Naive thymus-derived CD4-positive, alpha-beta T cell (primary cell): ENCODE measurements around the gene TMTC2. TPM values are rescaled to one million over a fixed set of nuclear protein-coding genes. Genes with fewer than 3 reads are reported as not detected.

Source experiments
- ATAC-seq: fragments of 150-1000 bp; cut with Tn5 transposase; 2 replicates; pipeline ENCODE4 v1.10.0; 2021; ENCODE audit warnings: mild to moderate bottlenecking, moderate library complexity
- CTCF ChIA-PET: fragments of 350-600 bp; sonication (Branson Sonifier 250); formaldehyde crosslinking; loops from one replicate; lab custom pipeline; 2021; ENCODE audit warnings: antibody characterized with exemption; lab: Charles Lee
- POLR2A ChIA-PET: fragments of 350-600 bp; sonication (Branson Sonifier 250); formaldehyde crosslinking; loops from one replicate; lab custom pipeline; 2021; ENCODE audit warnings: antibody characterized with exemption, inconsistent platforms; lab: Charles Lee
- DNase-seq, 9 donors: peaks; one replicate each; pipeline versions ENCODE4 v3.0.0 to v3.0.0-alpha.2; 2020 to 2022; ENCODE audit warnings: mixed read lengths in 1 of 9
- H3K27ac ChIP-seq: one replicate; pipeline ENCODE4 v1.7.0; 2013; ENCODE audit warnings: mild to moderate bottlenecking, low read depth, low read length, moderate library complexity
- H3K27me3 ChIP-seq, 2 donors: one replicate each; pipeline ENCODE4 v1.7.0; 2013; ENCODE audit warnings: low read length in 2 of 2, mild to moderate bottlenecking in 2 of 2, moderate library complexity in 2 of 2; ENCODE audit not compliant: control insufficient read depth in 2 of 2, insufficient read depth in 2 of 2
- H3K36me3 ChIP-seq, 3 experiments: 1 replicate in 2 of 3; 2 replicates in 1 of 3; pipeline ENCODE4 v1.7.0; 2013; ENCODE audit warnings: low read length in 3 of 3, mild to moderate bottlenecking in 3 of 3, moderate library complexity in 1 of 3; ENCODE audit not compliant: insufficient read depth in 3 of 3, control insufficient read depth in 2 of 3
- H3K4me1 ChIP-seq, 2 donors: one replicate each; pipeline ENCODE4 v1.7.0; 2013; ENCODE audit warnings: low read length in 2 of 2, mild to moderate bottlenecking in 2 of 2, moderate library complexity in 1 of 2; ENCODE audit not compliant: control insufficient read depth in 2 of 2, insufficient read depth in 2 of 2
- H3K4me3 ChIP-seq: 2 replicates; pipeline ENCODE4 v1.7.0; 2013; ENCODE audit warnings: mild to moderate bottlenecking, low read length
- H3K9me3 ChIP-seq, 3 experiments: 1 replicate in 2 of 3; 2 replicates in 1 of 3; pipeline ENCODE4 v1.7.0; 2013; ENCODE audit warnings: low read length in 3 of 3; ENCODE audit not compliant: control insufficient read depth in 2 of 3
- H3K27ac Mint-ChIP-seq, 9 donors: one replicate each; pipeline ENCODE4 v1.8.0; 2020 to 2022; ENCODE audit warnings: mixed read lengths in 9 of 9, mild to moderate bottlenecking in 8 of 9, moderate library complexity in 5 of 9, inconsistent platforms in 2 of 9
- H3K27me3 Mint-ChIP-seq, 5 donors: one replicate each; pipeline ENCODE4 v1.8.0; 2021 to 2022; ENCODE audit warnings: mixed read lengths in 5 of 5, mild to moderate bottlenecking in 1 of 5
- H3K36me3 Mint-ChIP-seq, 5 donors: one replicate each; pipeline ENCODE4 v1.8.0; 2020 to 2022; ENCODE audit warnings: mixed read lengths in 5 of 5, mild to moderate bottlenecking in 3 of 5, inconsistent platforms in 1 of 5
- H3K4me1 Mint-ChIP-seq, 7 donors: one replicate each; pipeline ENCODE4 v1.8.0; 2020 to 2022; ENCODE audit warnings: mixed read lengths in 7 of 7, mild to moderate bottlenecking in 3 of 7, inconsistent platforms in 1 of 7
- H3K4me3 Mint-ChIP-seq, 10 donors: one replicate each; pipeline ENCODE4 v1.8.0; 2020 to 2022; ENCODE audit warnings: mild to moderate bottlenecking in 10 of 10, mixed read lengths in 10 of 10, moderate library complexity in 6 of 10, inconsistent platforms in 2 of 10
- H3K9me3 Mint-ChIP-seq, 11 donors: one replicate each; pipeline ENCODE4 v1.8.0; 2020 to 2022; ENCODE audit warnings: mixed read lengths in 11 of 11, mild to moderate bottlenecking in 4 of 11, inconsistent platforms in 1 of 11, moderate library complexity in 1 of 11
- intact Hi-C, 2 donors: fragments of 100-400 bp; cut with micrococcal nuclease; formaldehyde crosslinking; loops; one replicate each; pipeline ENCODE4 v1.15.1; 2023
- polyA plus RNA-seq, 2 donors: library from polyadenylated mRNA; unstranded; fragments of 300-500 nt; fragmentation: Illumina TruSeq; gene quantifications; one replicate each; pipeline ENCODE4 v1.2.3, GENCODE V29; 2021
- total RNA-seq, 6 experiments: library from RNA in 5 of 6; stranded (reverse) in 5 of 6; gene quantifications; 1 replicate in 5 of 6; 2 replicates in 1 of 6; pipeline ENCODE4 v1.2.3 and lab custom pipeline; 2021 to 2026

The TMTC2 gene
- total and polyA plus RNA-seq, 7 experiments from 2014 or later: 3.1 to 11.1 (median 4.7) TPM; not detected in 2

- Histone ChIP-seq H3K27ac (no peak overlapping the region), H3K4me3 (no peak overlapping the region), H3K4me1 (no peaks in the 10 kb centered on the region), H3K27me3 (no peaks in the 10 kb centered on the region), H3K36me3 (no peaks in the 10 kb centered on the region), H3K9me3 (no peaks in the 10 kb centered on the region)
- intact Hi-C loops: no loop called here
- Mint-ChIP-seq H3K4me3 (peak overlapping the region in 1 of 10 donors; percentile 21), H3K9me3 (peaks cover 0 to 2% (median 0%) of the 10 kb centered on the region in 11 donors), H3K27ac (no peak overlapping the region), H3K36me3 (no peaks in the 10 kb centered on the region), H3K4me1 (peaks cover 0 to 14% (median 0%) of the 10 kb centered on the region in 7 donors), H3K27me3 (no peaks in the 10 kb centered on the region)
- ChIA-PET POLR2A (no interaction called here), CTCF (no interaction called here)
- DNase-seq (no peak), ATAC-seq (no peak)
Measured at GRCh38 chr12:82876075-82876474, 189.4 kb downstream of the TMTC2 start.

DNA sequence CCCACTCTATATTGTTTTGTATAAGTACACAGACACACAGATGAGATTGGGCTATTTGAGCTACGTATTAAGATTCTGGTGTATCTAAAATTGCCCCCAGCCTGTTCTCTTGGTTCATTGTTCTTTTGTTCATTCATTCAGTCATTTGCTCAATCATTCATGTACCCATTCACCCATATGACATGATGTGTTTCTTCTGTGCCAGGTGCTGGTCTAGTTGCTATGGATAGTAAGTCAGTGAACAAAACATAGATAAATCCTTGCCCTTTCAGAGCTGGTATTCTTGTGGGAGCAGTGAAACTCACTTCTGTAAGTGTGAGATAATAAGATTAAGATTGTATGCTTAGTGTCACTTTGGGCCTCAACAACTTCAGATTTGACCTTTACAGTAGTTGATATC lies 191.3 kb downstream of the TMTC2 start:
- Mint-ChIP-seq H3K4me3 (no peak overlapping the region), H3K27ac (no peak overlapping the region), H3K9me3 (peaks cover 0 to 2% (median 0%) of the 10 kb centered on the region in 11 donors), H3K27me3 (no peaks in the 10 kb centered on the region), H3K4me1 (peaks cover 0 to 10% (median 0%) of the 10 kb centered on the region in 7 donors), H3K36me3 (no peaks in the 10 kb centered on the region)
- Histone ChIP-seq H3K27ac (no peak overlapping the region), H3K4me3 (no peak overlapping the region), H3K4me1 (no peaks in the 10 kb centered on the region), H3K27me3 (no peaks in the 10 kb centered on the region), H3K9me3 (no peaks in the 10 kb centered on the region), H3K36me3 (no peaks in the 10 kb centered on the region)
- CTCF ChIA-PET: interaction anchor here (0.6 kb wide), 1 partner anchor 243 kb away, joined by 3 read pairs; no protein-coding TSS in a partner anchor
- DNase-seq (no peak), ATAC-seq (no peak)
- POLR2A ChIA-PET: no interaction called here
- intact Hi-C loops: no loop called here

DNA sequence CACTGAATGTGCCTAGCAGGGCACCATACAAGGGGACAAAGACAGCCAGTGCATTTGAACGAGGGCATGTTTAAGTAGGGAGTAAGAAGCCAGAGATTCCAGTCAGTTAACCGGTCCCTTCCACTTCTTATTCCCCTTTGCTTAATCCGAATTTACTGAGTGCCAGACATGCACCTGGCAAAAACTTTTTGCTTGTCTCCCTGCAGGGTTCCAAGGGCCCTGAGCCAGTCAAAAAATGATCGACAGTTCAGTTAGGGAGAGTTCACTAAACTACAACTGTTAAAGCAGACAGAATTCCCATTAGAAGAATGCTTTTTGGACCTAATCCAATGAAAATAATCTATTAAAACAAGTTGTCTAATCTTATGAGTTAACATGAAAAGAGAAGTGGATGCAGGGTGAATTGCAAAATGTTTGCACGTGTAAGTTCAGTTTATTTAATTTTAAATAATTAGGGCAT lies 193.8 kb downstream of the TMTC2 start:
- H3K36me3 ChIP-seq: no peaks in the 10 kb centered on the region
- H3K9me3 ChIP-seq: no peaks in the 10 kb centered on the region
- Mint-ChIP-seq H3K36me3 (no peaks in the 10 kb centered on the region), H3K9me3 (peaks cover 0 to 2% (median 0%) of the 10 kb centered on the region in 11 donors), H3K4me3 (no peak overlapping the region), H3K27me3 (no peaks in the 10 kb centered on the region), H3K27ac (no peak overlapping the region), H3K4me1 (peaks cover 0 to 6% (median 0%) of the 10 kb centered on the region in 7 donors)
- ATAC-seq (no peak), DNase-seq (no peak)
- CTCF ChIA-PET: interaction anchor here (0.7 kb wide), 1 partner anchor 71 kb away, joined by 3 read pairs; no protein-coding TSS in a partner anchor
- intact Hi-C loops: no loop called here
- H3K4me1 ChIP-seq: no peaks in the 10 kb centered on the region
- no peak overlapping the region for H3K27ac ChIP-seq
- POLR2A ChIA-PET: no interaction called here
- no peak overlapping the region for H3K4me3 ChIP-seq
- no peaks in the 10 kb centered on the region for H3K27me3 ChIP-seq

DNA sequence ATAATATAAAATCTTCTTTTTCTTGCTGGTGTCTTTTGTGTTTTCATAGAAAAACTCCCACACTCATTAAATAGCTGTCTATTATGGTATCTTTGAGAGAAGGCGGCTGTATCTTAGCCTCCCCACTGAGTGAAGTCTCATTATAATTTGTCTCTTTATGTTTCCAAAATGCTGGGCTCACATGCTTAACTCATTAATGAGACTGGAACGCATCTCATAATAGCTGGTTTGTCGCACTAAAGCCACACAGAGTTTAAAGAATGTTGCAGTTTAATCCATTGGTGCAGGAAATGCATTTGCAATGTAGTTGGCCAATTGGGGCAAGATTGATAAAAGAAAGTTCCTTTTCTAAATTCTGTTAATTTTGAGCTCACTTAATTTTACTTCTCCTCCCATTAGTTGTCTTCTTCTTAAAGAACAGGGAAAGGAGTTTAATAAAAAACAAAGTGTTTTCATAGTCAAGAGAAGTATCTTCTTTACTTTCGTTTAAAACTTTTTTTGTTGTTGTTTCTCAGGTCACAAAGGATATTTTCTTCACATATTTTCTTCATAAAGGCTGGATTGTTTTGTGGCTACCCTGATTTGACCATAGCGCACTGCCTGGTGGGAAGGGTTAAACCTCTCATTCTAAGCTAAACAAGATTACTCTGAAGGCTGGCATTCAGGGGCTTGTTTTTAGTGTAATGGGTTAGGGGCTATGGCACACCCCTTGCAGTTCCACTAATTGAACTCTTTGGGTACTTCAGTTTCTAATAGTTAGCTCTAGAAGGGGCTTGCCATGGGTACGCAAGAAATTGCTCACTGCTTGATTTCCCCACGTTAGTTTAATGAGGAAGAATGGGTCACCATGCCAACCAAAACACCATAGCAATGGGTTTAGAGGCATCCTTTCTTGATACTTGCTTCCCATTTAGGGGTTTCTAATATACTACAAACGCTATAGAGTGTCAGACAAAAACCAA lies 197.0 kb downstream of the TMTC2 start:
- POLR2A ChIA-PET: no interaction called here
- Histone ChIP-seq H3K27ac (no peak overlapping the region), H3K4me3 (no peak overlapping the region), H3K9me3 (no peaks in the 10 kb centered on the region), H3K27me3 (no peaks in the 10 kb centered on the region), H3K4me1 (no peaks in the 10 kb centered on the region), H3K36me3 (no peaks in the 10 kb centered on the region)
- ATAC-seq: no peak
- Mint-ChIP-seq H3K36me3 (no peaks in the 10 kb centered on the region), H3K27me3 (no peaks in the 10 kb centered on the region), H3K27ac (no peak overlapping the region), H3K9me3 (peaks cover 0 to 2% (median 0%) of the 10 kb centered on the region in 11 donors), H3K4me3 (no peak overlapping the region), H3K4me1 (no peaks in the 10 kb centered on the region)
- intact Hi-C loops: no loop called here
- CTCF ChIA-PET: no interaction called here
- no peak for DNase-seq

DNA sequence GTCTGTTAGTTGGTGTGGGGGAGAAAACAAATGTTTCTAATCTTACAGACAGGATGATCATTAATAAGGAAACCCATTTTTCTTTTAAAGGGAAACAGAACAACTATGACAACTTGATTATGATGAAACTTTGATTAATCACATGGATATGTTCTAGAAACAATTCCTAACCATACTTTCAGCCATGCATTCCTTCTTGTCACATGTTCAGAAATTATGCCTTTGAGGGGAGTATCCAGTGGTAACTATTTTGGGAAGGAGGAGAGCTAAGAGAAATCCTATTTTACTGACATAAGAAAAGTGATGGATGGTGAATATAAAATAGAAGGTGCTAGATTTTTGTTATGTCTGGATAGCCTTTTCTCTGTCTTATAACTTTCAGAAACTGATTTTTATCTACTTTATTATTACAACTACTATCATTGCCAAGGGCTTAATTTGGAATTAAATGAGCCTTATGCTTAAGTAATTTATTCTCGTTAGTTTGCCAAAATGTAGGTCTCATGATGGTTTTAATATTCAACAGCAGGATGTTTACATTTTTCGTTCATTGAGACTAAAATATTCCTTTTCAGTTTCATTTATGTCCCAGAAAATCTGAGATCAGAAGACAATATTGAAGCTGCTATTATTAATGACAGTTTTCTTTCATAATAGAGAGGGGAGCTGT lies 200.1 kb downstream of the TMTC2 start:
- CTCF ChIA-PET: no interaction called here
- Mint-ChIP-seq H3K27me3 (no peaks in the 10 kb centered on the region), H3K4me3 (no peak overlapping the region), H3K27ac (no peak overlapping the region), H3K36me3 (no peaks in the 10 kb centered on the region), H3K9me3 (no peaks in the 10 kb centered on the region), H3K4me1 (no peaks in the 10 kb centered on the region)
- POLR2A ChIA-PET: no interaction called here
- H3K27ac ChIP-seq: no peak overlapping the region
- no peak overlapping the region for H3K4me3 ChIP-seq
- no peaks in the 10 kb centered on the region for H3K9me3 ChIP-seq
- intact Hi-C loops: no loop called here
- no peaks in the 10 kb centered on the region for H3K36me3 ChIP-seq
- DNase-seq: no peak
- ATAC-seq: no peak
- no peaks in the 10 kb centered on the region for H3K27me3 ChIP-seq
- H3K4me1 ChIP-seq: no peaks in the 10 kb centered on the region

DNA sequence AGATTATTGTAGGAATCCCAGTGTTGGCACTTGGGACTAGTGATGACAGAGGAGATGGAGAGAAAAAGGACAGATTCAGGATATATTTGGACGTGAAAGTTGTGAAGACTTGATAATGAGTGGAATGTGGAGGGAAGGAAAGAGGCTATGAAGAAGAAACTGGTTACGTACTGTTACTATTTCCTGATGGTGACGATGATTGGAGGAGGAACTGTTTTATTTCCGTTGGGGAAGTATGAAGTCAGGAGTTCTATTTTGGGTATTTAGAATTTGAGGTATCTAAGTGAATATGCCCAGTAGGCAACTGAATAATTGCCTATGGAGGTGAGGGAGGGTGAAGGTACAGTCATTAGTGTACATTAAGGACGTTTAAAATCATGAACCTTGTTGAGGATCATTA lies 207.2 kb downstream of the TMTC2 start:
- DNase-seq (no peak), ATAC-seq (no peak)
- Mint-ChIP-seq H3K9me3 (peaks cover 0 to 1% (median 0%) of the 10 kb centered on the region in 11 donors), H3K27ac (no peak overlapping the region), H3K4me3 (no peak overlapping the region), H3K36me3 (peaks cover 0 to 4% (median 0%) of the 10 kb centered on the region in 5 donors), H3K27me3 (no peaks in the 10 kb centered on the region), H3K4me1 (no peaks in the 10 kb centered on the region)
- CTCF ChIA-PET: no interaction called here
- Histone ChIP-seq H3K4me1 (no peaks in the 10 kb centered on the region), H3K4me3 (no peak overlapping the region), H3K9me3 (no peaks in the 10 kb centered on the region), H3K27me3 (no peaks in the 10 kb centered on the region), H3K27ac (no peak overlapping the region), H3K36me3 (no peaks in the 10 kb centered on the region)
- POLR2A ChIA-PET: no interaction called here
- intact Hi-C loops: no loop called here
